ENCODE results near the gene ANKRD34A.

DNA sequence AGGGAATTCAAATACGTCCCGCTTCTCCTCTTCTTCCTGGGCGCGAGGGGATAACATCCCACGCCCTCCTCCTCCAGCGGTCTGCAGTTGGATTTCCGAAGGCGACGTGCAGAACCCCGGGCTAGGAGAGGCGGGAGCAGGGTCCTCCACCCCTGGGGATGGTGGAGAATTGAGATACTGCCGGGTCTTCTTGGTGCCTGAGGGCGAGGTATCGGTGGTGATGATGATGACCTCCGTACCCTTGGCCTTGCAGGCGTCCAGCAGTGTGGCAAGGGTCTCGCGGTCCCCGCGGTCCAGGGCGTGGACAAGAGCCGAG, 3.3 kb downstream of the ANKRD34A start:
- TF ChIP-seq, protein P1, sequence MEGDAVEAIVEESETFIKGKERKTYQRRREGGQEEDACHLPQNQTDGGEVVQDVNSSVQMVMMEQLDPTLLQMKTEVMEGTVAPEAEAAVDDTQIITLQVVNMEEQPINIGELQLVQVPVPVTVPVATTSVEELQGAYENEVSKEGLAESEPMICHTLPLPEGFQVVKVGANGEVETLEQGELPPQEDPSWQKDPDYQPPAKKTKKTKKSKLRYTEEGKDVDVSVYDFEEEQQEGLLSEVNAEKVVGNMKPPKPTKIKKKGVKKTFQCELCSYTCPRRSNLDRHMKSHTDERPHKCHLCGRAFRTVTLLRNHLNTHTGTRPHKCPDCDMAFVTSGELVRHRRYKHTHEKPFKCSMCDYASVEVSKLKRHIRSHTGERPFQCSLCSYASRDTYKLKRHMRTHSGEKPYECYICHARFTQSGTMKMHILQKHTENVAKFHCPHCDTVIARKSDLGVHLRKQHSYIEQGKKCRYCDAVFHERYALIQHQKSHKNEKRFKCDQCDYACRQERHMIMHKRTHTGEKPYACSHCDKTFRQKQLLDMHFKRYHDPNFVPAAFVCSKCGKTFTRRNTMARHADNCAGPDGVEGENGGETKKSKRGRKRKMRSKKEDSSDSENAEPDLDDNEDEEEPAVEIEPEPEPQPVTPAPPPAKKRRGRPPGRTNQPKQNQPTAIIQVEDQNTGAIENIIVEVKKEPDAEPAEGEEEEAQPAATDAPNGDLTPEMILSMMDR (IDR thresholded peaks at IDR 0.05; ENCODE audit: low read length): no peak
- no peak for TF ChIP-seq EZH2 (optimal IDR thresholded peaks at IDR 0.05; ENCODE audit: low read depth, low read length)

Measured in MM.1S (cell line).